HCT116 (cell line): Measurements from ENCODE around the gene MAN1A1. TPM values are rescaled to one million over a fixed set of nuclear protein-coding genes. Genes with fewer than 3 reads are reported as not detected.

Experiments used
- ATAC-seq: fragments of 200-7000 bp; cut with Tn5 transposase; 2 replicates; pipeline ENCODE4 v1.9.1; 2020; ENCODE audit warnings: mild to moderate bottlenecking, moderate library complexity
- BruUV-seq: library from RNA; stranded (reverse); fragments of 400-500 nt; replicated peaks from 2 replicates; lab custom pipeline; 2021; lab: Mats Ljungman, UMichigan
- CTCF ChIA-PET: fragments of 300-600 bp; sonication (Branson Sonifier 250); formaldehyde crosslinking; loops from one replicate; lab custom pipeline; 2021; ENCODE audit warnings: antibody characterized with exemption; lab: Charles Lee
- POLR2A ChIA-PET: fragments of 300-600, 350-600 bp; sonication (Branson Sonifier 250); formaldehyde crosslinking; loops from one replicate; lab custom pipeline; 2021; ENCODE audit warnings: antibody characterized with exemption; lab: Charles Lee
- RAD21 ChIA-PET, 2 experiments: fragments of 300-600 bp; sonication (Branson Sonifier 250); formaldehyde crosslinking; loops; one replicate each; lab custom pipeline; 2023; ENCODE audit warnings: low total read pairs in 2 of 2; ENCODE audit not compliant: uncharacterized antibody in 2 of 2, unreplicated experiment in 2 of 2, low non-redundant PET in 1 of 2; lab: Charles Lee
- DNase-seq: peaks from one replicate; pipeline ENCODE4 v3.0.0-alpha.2; 2010; ENCODE audit warnings: low read depth, low spot score
- H2AFZ ChIP-seq: fragments of 200-600 bp; shearing (Covaris generic), sonication (generic); 2 replicates; pipeline ENCODE4 v1.6.1; 2017; ENCODE audit warnings: low read depth, mixed run types, mixed read lengths, antibody characterized with exemption, low read length; ENCODE audit not compliant: poor library complexity, severe bottlenecking
- H3K27ac ChIP-seq: 2 replicates; pipeline ENCODE4 v1.5.1; 2012; ENCODE audit warnings: low read depth, low read length
- H3K27me3 ChIP-seq: fragments of 200-600 bp; sonication (generic); 2 replicates; pipeline ENCODE4 v1.6.1; 2016; ENCODE audit warnings: mixed run types, low read length, mixed read lengths; ENCODE audit not compliant: insufficient read depth
- H3K36me3 ChIP-seq, 2 experiments: fragments of 200-500 bp in 1 of 2; fragments of 200-600 bp in 1 of 2; sonication (Bioruptor generic) in 1 of 2; sonication (generic) in 1 of 2; 2 replicates each; pipeline versions ENCODE4 v1.5.1 to v1.6.1; 2014 to 2016; ENCODE audit warnings: low read length in 2 of 2, inconsistent platforms in 1 of 2, mixed read lengths in 1 of 2, mixed run types in 1 of 2; ENCODE audit not compliant: insufficient read depth in 2 of 2, control insufficient read depth in 1 of 2
- H3K4me1 ChIP-seq, 2 experiments: fragments of 200-600 bp in 1 of 2; sonication (generic) in 1 of 2; 2 replicates each; pipeline versions ENCODE4 v1.5.1 to v1.6.1; 2012 to 2017; ENCODE audit warnings: low read length in 2 of 2, inconsistent platforms in 1 of 2, mild to moderate bottlenecking in 1 of 2, mixed read lengths in 1 of 2, mixed run types in 1 of 2, moderate library complexity in 1 of 2; ENCODE audit not compliant: insufficient read depth in 2 of 2, control insufficient read depth in 1 of 2
- H3K4me2 ChIP-seq: fragments of 200-600 bp; sonication (generic); 2 replicates; pipeline ENCODE4 v1.6.1; 2017; ENCODE audit warnings: mixed run types, low read length, mixed read lengths
- H3K4me3 ChIP-seq, 2 experiments: fragments of 200-600 bp in 1 of 2; sonication (generic) in 1 of 2; replicated peaks in 1 of 2; 2 replicates each; pipeline ENCODE4 v1.5.1; 2011 to 2016; ENCODE audit warnings: low read length in 2 of 2, control low read depth in 1 of 2, low read depth in 1 of 2, mild to moderate bottlenecking in 1 of 2, mixed read lengths in 1 of 2, mixed run types in 1 of 2
- H3K79me2 ChIP-seq: fragments of 200-600 bp; sonication (generic); 2 replicates; pipeline ENCODE4 v1.6.1; 2017; ENCODE audit warnings: mild to moderate bottlenecking, mixed run types, low read length, moderate library complexity, mixed read lengths; ENCODE audit not compliant: insufficient read depth
- H3K9ac ChIP-seq: fragments of 200-600 bp; sonication (generic); 2 replicates; pipeline ENCODE4 v1.6.1; 2016; ENCODE audit warnings: low read length, mixed read lengths
- H3K9me2 ChIP-seq: fragments of 200-600 bp; sonication (generic), shearing (Covaris generic); 2 replicates; pipeline ENCODE4 v1.6.1; 2017; ENCODE audit warnings: mixed run types, mild to moderate bottlenecking, moderate library complexity; ENCODE audit not compliant: insufficient read depth
- H3K9me3 ChIP-seq, 2 experiments: fragments of 200-500 bp in 1 of 2; fragments of 200-600 bp in 1 of 2; sonication (Bioruptor generic) in 1 of 2; sonication (generic) in 1 of 2; 2 replicates each; pipeline ENCODE4 v1.6.1; 2014 to 2017; ENCODE audit warnings: low read length in 2 of 2, mixed read lengths in 2 of 2, inconsistent platforms in 1 of 2, low read depth in 1 of 2, mild to moderate bottlenecking in 1 of 2, mixed run types in 1 of 2, moderate library complexity in 1 of 2; ENCODE audit not compliant: control insufficient read depth in 1 of 2, insufficient read depth in 1 of 2
- H4K20me1 ChIP-seq: fragments of 200-600 bp; sonication (generic), shearing (Covaris generic); 2 replicates; pipeline ENCODE4 v1.6.1; 2017; ENCODE audit warnings: mixed run types, mild to moderate bottlenecking, moderate library complexity; ENCODE audit not compliant: insufficient read depth
- CBX3 ChIP-seq: IDR thresholded peaks from 2 replicates; pipeline ENCODE4 v1.6.1; 2012; ENCODE audit warnings: low read depth
- EGR1 ChIP-seq: IDR thresholded peaks from 2 replicates; pipeline ENCODE4 v1.6.1; 2012; ENCODE audit warnings: low read depth
- EZH2 ChIP-seq: fragments of 200-600 bp; sonication (generic); IDR thresholded peaks from 2 replicates; pipeline ENCODE4 v1.6.1; 2017; ENCODE audit warnings: antibody characterized with exemption, mixed run types
- POLR2A ChIP-seq: IDR thresholded peaks from 2 replicates; pipeline ENCODE4 v1.7.0; 2011; ENCODE audit warnings: borderline replicate concordance; ENCODE audit not compliant: insufficient read depth, insufficient read length; ENCODE audit errors: extremely low read depth
- REST ChIP-seq: IDR thresholded peaks from 2 replicates; pipeline ENCODE4 v1.6.1; 2012; ENCODE audit warnings: low read depth
- SP1 ChIP-seq: IDR thresholded peaks from 2 replicates; pipeline ENCODE4 v1.6.1; 2012; ENCODE audit warnings: low read depth
- ZNF274 ChIP-seq: fragments of 200-500 bp; sonication (Bioruptor generic); IDR thresholded peaks from 2 replicates; pipeline ENCODE4 v1.6.1; 2014; ENCODE audit warnings: mild to moderate bottlenecking, low read depth, low read length, inconsistent platforms
- intact Hi-C: fragments of 100-400 bp; cut with micrococcal nuclease; formaldehyde crosslinking; loops from 2 replicates; pipeline ENCODE4 v1.10.0; 2022
- total RNA-seq: library from RNA; stranded (reverse); gene quantifications from one replicate; pipeline ENCODE4 v1.2.1, GENCODE V29; 2021; ENCODE audit not compliant: unreplicated experiment
- TF ChIP-seq, protein P1 (sequence below): IDR thresholded peaks from 2 replicates; pipeline ENCODE4 v1.6.1; 2011; ENCODE audit warnings: mild to moderate bottlenecking, low read length, moderate library complexity; ENCODE audit not compliant: insufficient replicate concordance; ENCODE audit errors: extremely low read depth

MAN1A1 gene
- total RNA-seq, 1 experiment from 2014 or later: 46.0 TPM

DNA sequence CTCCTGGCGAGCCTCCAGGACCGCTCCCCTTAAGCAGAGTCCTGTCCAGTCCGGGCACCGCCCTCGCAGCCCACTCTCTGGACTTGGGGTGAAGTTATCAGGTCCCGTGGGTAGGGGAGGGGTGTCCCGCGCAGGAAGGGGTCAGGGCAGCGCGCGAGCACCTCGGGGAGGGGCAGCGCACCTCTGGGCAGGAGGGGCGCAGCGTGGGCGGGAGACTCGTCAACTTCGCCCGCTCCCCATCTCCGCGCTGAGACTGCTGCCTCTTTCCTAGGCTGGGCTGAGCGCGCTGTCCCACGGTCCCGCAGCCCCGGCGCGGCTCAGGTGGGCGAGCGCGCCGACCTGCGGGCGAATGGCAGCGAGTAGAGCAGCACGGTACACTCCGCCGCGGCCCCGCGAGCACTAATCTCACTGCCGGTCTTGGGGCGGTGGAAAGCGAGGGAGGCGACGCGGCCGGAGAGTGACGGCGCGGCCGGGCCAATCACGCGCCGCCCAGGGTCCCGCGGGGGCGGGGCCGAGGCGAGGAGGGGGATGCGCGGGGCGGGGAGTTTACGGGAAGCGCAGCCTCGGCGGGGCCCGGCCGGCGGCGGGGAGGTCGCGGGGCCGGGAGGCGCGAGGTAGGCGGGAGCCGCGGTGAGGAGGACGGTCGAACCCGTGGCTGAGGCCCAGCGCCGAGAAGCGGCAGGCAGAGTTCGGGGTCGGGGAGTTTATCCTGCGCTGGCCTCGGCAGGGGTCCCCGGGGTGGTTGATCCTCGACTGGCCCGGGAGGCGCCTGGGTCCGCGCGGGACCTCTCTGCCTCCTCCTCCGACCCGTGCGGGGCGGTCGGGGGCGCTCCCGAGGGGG, at the start of gene MAN1A1 (continued):
- TF ChIP-seq REST (no peak), CBX3 (no peak), POLR2A (peak; percentile 72)

GRCh38 chr6:119395192-119395591, 45.6 kb upstream of the MAN1A1 start:
- ChIA-PET CTCF (no interaction called here), RAD21 (no interaction called here)
- ATAC-seq: no peak

More at GRCh38 chr6:119395192-119395591, 45.6 kb upstream of the MAN1A1 start:
- intact Hi-C loops: no loop called here
- H3K36me3 ChIP-seq: no peaks in the 10 kb centered on the region
- TF ChIP-seq SP1 (no peak), CBX3 (no peak), EZH2 (no peak), EGR1 (no peak), ZNF274 (no peak)
- TF ChIP-seq, protein P1, sequence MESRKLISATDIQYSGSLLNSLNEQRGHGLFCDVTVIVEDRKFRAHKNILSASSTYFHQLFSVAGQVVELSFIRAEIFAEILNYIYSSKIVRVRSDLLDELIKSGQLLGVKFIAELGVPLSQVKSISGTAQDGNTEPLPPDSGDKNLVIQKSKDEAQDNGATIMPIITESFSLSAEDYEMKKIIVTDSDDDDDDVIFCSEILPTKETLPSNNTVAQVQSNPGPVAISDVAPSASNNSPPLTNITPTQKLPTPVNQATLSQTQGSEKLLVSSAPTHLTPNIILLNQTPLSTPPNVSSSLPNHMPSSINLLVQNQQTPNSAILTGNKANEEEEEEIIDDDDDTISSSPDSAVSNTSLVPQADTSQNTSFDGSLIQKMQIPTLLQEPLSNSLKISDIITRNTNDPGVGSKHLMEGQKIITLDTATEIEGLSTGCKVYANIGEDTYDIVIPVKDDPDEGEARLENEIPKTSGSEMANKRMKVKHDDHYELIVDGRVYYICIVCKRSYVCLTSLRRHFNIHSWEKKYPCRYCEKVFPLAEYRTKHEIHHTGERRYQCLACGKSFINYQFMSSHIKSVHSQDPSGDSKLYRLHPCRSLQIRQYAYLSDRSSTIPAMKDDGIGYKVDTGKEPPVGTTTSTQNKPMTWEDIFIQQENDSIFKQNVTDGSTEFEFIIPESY: no peak
- TF ChIP-seq, all 23 proteins: peak for 0
- no peak overlapping the region for H2AFZ ChIP-seq
- no peaks in the 10 kb centered on the region for H3K9me3 ChIP-seq
- no peaks in the 10 kb centered on the region for H3K9me2 ChIP-seq
- H4K20me1 ChIP-seq: no peaks in the 10 kb centered on the region
- H3K4me1 ChIP-seq: no peaks in the 10 kb centered on the region
- H3K9ac ChIP-seq: no peak overlapping the region
- no peak overlapping the region for H3K4me3 ChIP-seq
- POLR2A ChIA-PET: no interaction called here
- no peaks in the 10 kb centered on the region for H3K27me3 ChIP-seq
- H3K27ac ChIP-seq: no peak overlapping the region
- no peaks in the 10 kb centered on the region for H3K79me2 ChIP-seq
- no peak for DNase-seq
- no TSS peak for BruUV-seq
- no peak overlapping the region for H3K4me2 ChIP-seq
